ENCODE data around the gene MYB. TPM values are rescaled to one million over a fixed set of nuclear protein-coding genes. Genes with fewer than 3 reads are reported as not detected.
"Not testable (repeated sequence)": the region's sequence is repeated elsewhere in the genome, so short reads cannot be mapped to it uniquely, and the experiment has no call there.

Gene MYB
- total and polyA plus RNA-seq, 2 donors (not counting 1 experiment from before 2014, with no cell fraction given): under 0.01 to 0.16 TPM

DNA sequence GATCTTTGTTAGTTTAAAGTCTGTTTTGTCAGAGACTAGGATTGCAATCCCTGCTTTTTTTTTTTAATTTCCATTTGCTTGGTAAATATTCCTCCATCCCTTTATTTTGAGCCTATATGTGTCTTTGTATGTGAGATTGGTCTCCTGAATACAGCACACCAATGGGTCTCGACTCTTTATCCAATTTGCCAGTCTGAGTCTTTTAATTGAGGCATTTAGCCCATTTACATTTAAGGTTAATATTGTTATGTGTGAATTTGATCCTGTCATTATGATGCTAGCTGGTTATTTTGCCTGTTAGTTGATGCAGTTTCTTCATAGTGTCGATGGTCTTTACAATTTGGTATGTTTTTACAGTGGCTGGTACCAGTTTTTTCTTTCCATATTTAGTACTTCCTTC lies 27.0 kb upstream of the MYB start:
- not testable (repeated sequence) for DNase-seq (ENCODE audit: low read depth in 2 of 2); H3K9ac ChIP-seq (ENCODE audit: insufficient read depth, low read length); H3K79me2 ChIP-seq (ENCODE audit: control insufficient read depth, insufficient read depth, low read length); H3K4me3 ChIP-seq (replicated peaks in 1 of 4; ENCODE audit: control extremely low read depth in 1 of 4, insufficient read depth in 1 of 4, low read depth in 3 of 4, low read length in 4 of 4); H3K27me3 ChIP-seq (ENCODE audit: control insufficient read depth, insufficient read depth, low read length); H3K4me2 ChIP-seq (ENCODE audit: extremely low read depth, insufficient read depth, low read length); H3K27ac ChIP-seq (ENCODE audit: insufficient read depth, low read length); H4K20me1 ChIP-seq (ENCODE audit: control insufficient read depth, extremely low read depth, insufficient read depth, low read length); H3K36me3 ChIP-seq (ENCODE audit: control insufficient read depth, insufficient read depth, low read length); H2AFZ ChIP-seq (ENCODE audit: low read length); H3K4me1 ChIP-seq (ENCODE audit: control insufficient read depth, extremely low read depth, insufficient read depth, low read length); H3K9me3 ChIP-seq (ENCODE audit: control insufficient read depth, insufficient read depth, low read depth, low read length)

DNA sequence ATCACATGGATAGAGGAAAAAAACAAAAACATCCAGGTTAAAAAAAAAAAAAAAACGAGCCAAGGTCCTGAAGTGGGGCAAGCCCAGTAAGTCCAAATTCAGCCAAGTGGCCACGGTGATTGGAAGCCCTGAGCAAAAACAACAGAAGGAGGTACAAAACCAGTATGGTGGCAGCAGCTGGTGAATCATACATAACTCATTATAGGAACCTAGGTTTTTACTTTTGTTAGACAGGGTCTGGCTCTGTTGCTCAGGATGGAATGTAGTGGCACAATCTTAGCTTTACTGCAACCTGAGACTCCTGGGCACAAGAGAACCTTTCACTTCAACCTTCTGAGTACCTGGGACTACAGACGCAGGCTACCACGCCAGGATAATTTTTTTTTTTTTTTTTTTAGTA lies 22.7 kb upstream of the MYB start:
- no peak overlapping the region for H3K4me3 ChIP-seq (replicated peaks in 1 of 4; ENCODE audit: control extremely low read depth in 1 of 4, insufficient read depth in 1 of 4, low read depth in 3 of 4, low read length in 4 of 4)
- H3K27me3 ChIP-seq (ENCODE audit: control insufficient read depth, insufficient read depth, low read length): peaks cover 3% of the 10 kb centered on the region
- TF ChIP-seq, protein P1, sequence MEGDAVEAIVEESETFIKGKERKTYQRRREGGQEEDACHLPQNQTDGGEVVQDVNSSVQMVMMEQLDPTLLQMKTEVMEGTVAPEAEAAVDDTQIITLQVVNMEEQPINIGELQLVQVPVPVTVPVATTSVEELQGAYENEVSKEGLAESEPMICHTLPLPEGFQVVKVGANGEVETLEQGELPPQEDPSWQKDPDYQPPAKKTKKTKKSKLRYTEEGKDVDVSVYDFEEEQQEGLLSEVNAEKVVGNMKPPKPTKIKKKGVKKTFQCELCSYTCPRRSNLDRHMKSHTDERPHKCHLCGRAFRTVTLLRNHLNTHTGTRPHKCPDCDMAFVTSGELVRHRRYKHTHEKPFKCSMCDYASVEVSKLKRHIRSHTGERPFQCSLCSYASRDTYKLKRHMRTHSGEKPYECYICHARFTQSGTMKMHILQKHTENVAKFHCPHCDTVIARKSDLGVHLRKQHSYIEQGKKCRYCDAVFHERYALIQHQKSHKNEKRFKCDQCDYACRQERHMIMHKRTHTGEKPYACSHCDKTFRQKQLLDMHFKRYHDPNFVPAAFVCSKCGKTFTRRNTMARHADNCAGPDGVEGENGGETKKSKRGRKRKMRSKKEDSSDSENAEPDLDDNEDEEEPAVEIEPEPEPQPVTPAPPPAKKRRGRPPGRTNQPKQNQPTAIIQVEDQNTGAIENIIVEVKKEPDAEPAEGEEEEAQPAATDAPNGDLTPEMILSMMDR (conservative IDR thresholded peaks at IDR 0.05 in 1 of 2, IDR thresholded peaks at IDR 0.05 in 1 of 2; ENCODE audit: low read depth in 1 of 2, low read length in 2 of 2): no peak
- no peak for TF ChIP-seq EZH2 (IDR thresholded peaks at IDR 0.05; ENCODE audit: low read length, missing control alignments)
- H3K79me2 ChIP-seq (ENCODE audit: control insufficient read depth, insufficient read depth, low read length): no peaks in the 10 kb centered on the region
- no peaks in the 10 kb centered on the region for H3K4me1 ChIP-seq (ENCODE audit: control insufficient read depth, extremely low read depth, insufficient read depth, low read length)
- H2AFZ ChIP-seq (ENCODE audit: low read length): no peak overlapping the region
- no peaks in the 10 kb centered on the region for H3K36me3 ChIP-seq (ENCODE audit: control insufficient read depth, insufficient read depth, low read length)
- no peaks in the 10 kb centered on the region for H3K9me3 ChIP-seq (ENCODE audit: control insufficient read depth, insufficient read depth, low read depth, low read length)
- H3K9ac ChIP-seq (ENCODE audit: insufficient read depth, low read length): no peak overlapping the region
- H3K27ac ChIP-seq (ENCODE audit: insufficient read depth, low read length): no peak overlapping the region
- no peak for DNase-seq (ENCODE audit: low read depth in 2 of 2)
- H4K20me1 ChIP-seq (ENCODE audit: control insufficient read depth, extremely low read depth, insufficient read depth, low read length): no peaks in the 10 kb centered on the region
- no peak overlapping the region for H3K4me2 ChIP-seq (ENCODE audit: extremely low read depth, insufficient read depth, low read length)

DNA sequence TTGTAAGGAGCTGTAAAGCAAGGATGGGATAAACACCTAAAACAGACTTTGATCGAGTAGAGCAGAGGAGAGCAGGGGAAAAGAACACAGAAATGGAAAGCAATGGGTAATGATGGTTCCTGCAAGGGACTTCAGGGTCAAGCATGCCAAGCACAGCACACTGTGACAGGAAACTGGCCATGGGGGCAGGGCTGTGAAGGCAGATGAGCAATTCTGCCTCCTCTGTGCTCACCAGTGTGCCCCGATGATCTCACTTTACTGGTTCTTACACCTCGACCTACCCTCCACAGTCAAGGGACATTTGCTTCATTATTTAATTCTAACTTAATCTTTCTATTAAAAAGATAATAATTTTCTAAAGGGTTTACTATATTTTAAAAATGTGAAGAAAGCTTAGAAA lies 21.6 kb upstream of the MYB start:
- DNase-seq (ENCODE audit: low read depth in 2 of 2): no peak
- Histone ChIP-seq H3K4me2 (ENCODE audit: extremely low read depth, insufficient read depth, low read length) (no peak overlapping the region), H3K27ac (ENCODE audit: insufficient read depth, low read length) (no peak overlapping the region), H3K36me3 (ENCODE audit: control insufficient read depth, insufficient read depth, low read length) (no peaks in the 10 kb centered on the region), H2AFZ (ENCODE audit: low read length) (no peak overlapping the region), H4K20me1 (ENCODE audit: control insufficient read depth, extremely low read depth, insufficient read depth, low read length) (no peaks in the 10 kb centered on the region), H3K9ac (ENCODE audit: insufficient read depth, low read length) (no peak overlapping the region), H3K79me2 (ENCODE audit: control insufficient read depth, insufficient read depth, low read length) (no peaks in the 10 kb centered on the region), H3K9me3 (ENCODE audit: control insufficient read depth, insufficient read depth, low read depth, low read length) (no peaks in the 10 kb centered on the region), H3K4me3 (replicated peaks in 1 of 4; ENCODE audit: control extremely low read depth in 1 of 4, insufficient read depth in 1 of 4, low read depth in 3 of 4, low read length in 4 of 4) (no peak overlapping the region), H3K27me3 (ENCODE audit: control insufficient read depth, insufficient read depth, low read length) (peaks cover 3% of the 10 kb centered on the region), H3K4me1 (ENCODE audit: control insufficient read depth, extremely low read depth, insufficient read depth, low read length) (no peaks in the 10 kb centered on the region)
- TF ChIP-seq, protein P1 (conservative IDR thresholded peaks at IDR 0.05 in 1 of 2, IDR thresholded peaks at IDR 0.05 in 1 of 2; ENCODE audit: low read depth in 1 of 2, low read length in 2 of 2): no peak
- TF ChIP-seq EZH2 (IDR thresholded peaks at IDR 0.05; ENCODE audit: low read length, missing control alignments): no peak

Measured in fibroblast of lung (primary cell).